HepG2 (cell line): ENCODE results near the gene PYDC2.

Experiments
- TOE1 ChIP-seq: sonication (generic); formaldehyde crosslinking; IDR thresholded peaks from 2 replicates; pipeline ENCODE4 v1.4.0; 2020; ENCODE audit warnings: mild to moderate bottlenecking, missing genetic modification reagents
- ZBTB44 ChIP-seq: sonication (generic); formaldehyde crosslinking; IDR thresholded peaks from 2 replicates; pipeline ENCODE4 v1.4.0; 2020; ENCODE audit warnings: missing genetic modification reagents
- TF ChIP-seq, protein P1 (sequence below), 2 experiments: sonication (generic) in 1 of 2; formaldehyde crosslinking in 1 of 2; IDR thresholded peaks; 2 replicates each; pipeline versions ENCODE4 v1.5.1 to v1.6.1; 2011 to 2020; ENCODE audit warnings: borderline replicate concordance in 1 of 2, low read depth in 1 of 2, low read length in 1 of 2, mild to moderate bottlenecking in 1 of 2, missing genetic modification reagents in 1 of 2, moderate library complexity in 1 of 2

DNA sequence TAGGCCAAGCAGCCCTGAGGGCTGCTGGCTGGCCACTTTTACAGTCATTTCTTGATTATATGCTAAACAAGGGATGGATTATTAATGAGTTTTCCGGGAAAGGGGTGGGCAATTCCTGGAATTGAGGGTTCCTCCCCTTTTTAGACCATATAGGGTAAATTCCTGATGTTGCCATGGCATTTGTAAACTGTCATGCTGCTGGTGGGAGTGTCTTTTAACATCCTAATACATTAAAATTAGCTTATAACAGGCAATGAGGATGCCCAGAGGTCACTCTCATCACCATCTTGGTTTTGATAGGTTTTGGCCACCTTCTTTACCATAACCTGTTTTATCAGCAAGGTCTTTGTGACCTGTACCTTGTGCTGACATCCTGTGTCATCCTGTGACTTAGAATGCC is 11.7 kb upstream of the PYDC2 start:
- TF ChIP-seq, protein P1, sequence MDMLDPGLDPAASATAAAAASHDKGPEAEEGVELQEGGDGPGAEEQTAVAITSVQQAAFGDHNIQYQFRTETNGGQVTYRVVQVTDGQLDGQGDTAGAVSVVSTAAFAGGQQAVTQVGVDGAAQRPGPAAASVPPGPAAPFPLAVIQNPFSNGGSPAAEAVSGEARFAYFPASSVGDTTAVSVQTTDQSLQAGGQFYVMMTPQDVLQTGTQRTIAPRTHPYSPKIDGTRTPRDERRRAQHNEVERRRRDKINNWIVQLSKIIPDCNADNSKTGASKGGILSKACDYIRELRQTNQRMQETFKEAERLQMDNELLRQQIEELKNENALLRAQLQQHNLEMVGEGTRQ (IDR thresholded peaks at IDR 0.05; ENCODE audit: low read depth, low read length): no peak
- TF ChIP-seq, protein P1 (CRISPR knock-in tag; IDR thresholded peaks at IDR 0.05; ENCODE audit: borderline replicate concordance): no peak
- TF ChIP-seq ZBTB44 (CRISPR knock-in tag): no peak
- no peak for TF ChIP-seq TOE1 (CRISPR knock-in tag)
